HepG2 (cell line): Measurements from ENCODE around the gene CLDN19. TPM values are rescaled to one million over a fixed set of nuclear protein-coding genes. Genes with fewer than 3 reads are reported as not detected.

ENCODE experiments used
- CEBPG ChIP-seq: IDR thresholded peaks from 2 replicates; pipeline ENCODE4 v1.6.1; 2016
- FOXK2 ChIP-seq: fragments of 450-650 bp; IDR thresholded peaks from 2 replicates; pipeline ENCODE4 v1.6.1; 2016
- HNRNPH1 ChIP-seq: fragments of 200-400 bp; formaldehyde crosslinking; optimal IDR thresholded peaks from 2 replicates; pipeline ENCODE3; 2017; ENCODE audit warnings: mild to moderate bottlenecking, low read depth, low read length
- HOXA5 ChIP-seq: sonication (generic); formaldehyde crosslinking; IDR thresholded peaks from 2 replicates; pipeline ENCODE4 v1.4.0; 2020; ENCODE audit warnings: missing genetic modification reagents
- IRX3 ChIP-seq: sonication (generic); formaldehyde crosslinking; IDR thresholded peaks from 2 replicates; pipeline ENCODE4 v1.8.1; 2023; ENCODE audit warnings: mild to moderate bottlenecking, low read depth, missing genetic modification reagents, borderline replicate concordance
- JDP2 ChIP-seq: sonication (generic); formaldehyde crosslinking; IDR thresholded peaks from 2 replicates; pipeline ENCODE4 v1.8.1; 2022; ENCODE audit warnings: missing genetic modification reagents, borderline replicate concordance
- NFE2L2 ChIP-seq: fragments of 150-350 bp; IDR thresholded peaks from 2 replicates; pipeline ENCODE4 v1.6.1; 2014; ENCODE audit warnings: low read length
- NR2F2 ChIP-seq: IDR thresholded peaks from 2 replicates; pipeline ENCODE4 v1.6.1; 2012; ENCODE audit warnings: low read depth, inconsistent platforms, borderline replicate concordance
- RERE ChIP-seq: IDR thresholded peaks from 2 replicates; pipeline ENCODE4 v1.6.1; 2016; ENCODE audit warnings: low read depth, missing genetic modification reagents, missing compliant biosample characterization
- SMC3 ChIP-seq: IDR thresholded peaks from 2 replicates; pipeline ENCODE4 v1.6.1; 2011; ENCODE audit warnings: low read length, improper control_type of control experiment
- ZFP82 ChIP-seq: sonication (generic); formaldehyde crosslinking; IDR thresholded peaks from 2 replicates; pipeline ENCODE4 v1.5.1; 2020; ENCODE audit warnings: mild to moderate bottlenecking, missing genetic modification reagents, borderline replicate concordance
- ZNF20 ChIP-seq: sonication (generic); formaldehyde crosslinking; IDR thresholded peaks from 2 replicates; pipeline ENCODE4 v1.4.0; 2020; ENCODE audit warnings: mild to moderate bottlenecking, moderate library complexity, missing genetic modification reagents
- ZNF281 ChIP-seq: sonication (generic); formaldehyde crosslinking; IDR thresholded peaks from 2 replicates; pipeline ENCODE4 v1.4.0; 2020; ENCODE audit warnings: missing genetic modification reagents, borderline replicate concordance
- ZNF446 ChIP-seq: sonication (generic); formaldehyde crosslinking; IDR thresholded peaks from 2 replicates; pipeline ENCODE4 v1.5.0; 2020; ENCODE audit warnings: mild to moderate bottlenecking, missing genetic modification reagents
- ZNF503 ChIP-seq: sonication (generic); formaldehyde crosslinking; IDR thresholded peaks from 2 replicates; pipeline ENCODE4 v1.4.0; 2020; ENCODE audit warnings: missing genetic modification reagents
- ZNF616 ChIP-seq: sonication (generic); formaldehyde crosslinking; IDR thresholded peaks from 2 replicates; pipeline ENCODE4 v1.5.0; 2020; ENCODE audit warnings: low read depth, mild to moderate bottlenecking, missing genetic modification reagents
- ZNF737 ChIP-seq: sonication (generic); formaldehyde crosslinking; IDR thresholded peaks from 2 replicates; pipeline ENCODE4 v1.5.0; 2020; ENCODE audit warnings: missing genetic modification reagents, mild to moderate bottlenecking, borderline replicate concordance
- ZNF749 ChIP-seq: sonication (generic); formaldehyde crosslinking; IDR thresholded peaks from 2 replicates; pipeline ENCODE4 v1.8.0; 2022; ENCODE audit warnings: mild to moderate bottlenecking, missing genetic modification reagents, moderate library complexity, borderline replicate concordance
- ZNF788 ChIP-seq: sonication (generic); formaldehyde crosslinking; IDR thresholded peaks from 2 replicates; pipeline ENCODE4 v1.5.0; 2020; ENCODE audit warnings: mild to moderate bottlenecking, missing genetic modification reagents, borderline replicate concordance
- ZNF850 ChIP-seq: sonication (generic); formaldehyde crosslinking; conservative IDR thresholded peaks from 2 replicates; pipeline ENCODE4 v1.9.0; 2021; ENCODE audit warnings: mild to moderate bottlenecking, missing genetic modification reagents
- polyA plus RNA-seq, 8 experiments: library from polyadenylated mRNA; depleted of rRNA in 3 of 8; stranded (reverse) in 7 of 8; unstranded in 1 of 8; fragments of >200 nt; fragmentation: Illumina TruSeq in 4 of 8; extraction: Trizol in 4 of 8; gene quantifications; 2 replicates each; pipeline versions ENCODE4 v1.2.1 to v1.2.3, GENCODE V29; 2011 to 2016; ENCODE audit warnings: low read depth in 4 of 8, missing spikeins in 1 of 8, mixed read lengths in 1 of 8; ENCODE audit not compliant: insufficient read depth in 1 of 8
- total RNA-seq, 5 experiments: library from RNA; depleted of rRNA; stranded (reverse); fragments of >200 nt; fragmentation: Illumina TruSeq; extraction: Trizol; gene quantifications; 2 replicates each; pipeline ENCODE4 v1.2.3, GENCODE V29; 2016; ENCODE audit warnings: low read depth in 1 of 5

CLDN19 gene
- total and polyA plus RNA-seq, 2 of the 13 experiments (the other 11 are each of a cell fraction or from before 2014, with no cell fraction given), result 5.0 to 7.6 TPM

- TF ChIP-seq IRX3 (no peak), ZNF446 (CRISPR knock-in tag) (no peak), FOXK2 (no peak), NFE2L2 (no peak), RERE (CRISPR knock-in tag) (no peak), ZFP82 (no peak), HNRNPH1 (no peak), NR2F2 (no peak), ZNF281 (CRISPR knock-in tag) (no peak), ZNF20 (CRISPR knock-in tag) (no peak), HOXA5 (no peak), CEBPG (CRISPR knock-in tag) (no peak), ZNF850 (CRISPR knock-in tag) (no peak), ZNF503 (CRISPR knock-in tag) (no peak), ZNF737 (CRISPR knock-in tag) (0 out of 2 replicates have a peak, but pooled peaks have one; percentile 68), ZNF749 (no peak), SMC3 (no peak; the same call in 1 of the 2 replicates), ZNF788 (CRISPR knock-in tag) (0 out of 2 replicates have a peak, but pooled peaks have one; percentile 45), JDP2 (CRISPR knock-in tag) (no peak), ZNF616 (no peak)
Measured at GRCh38 chr1:42765832-42766740, 26.1 kb upstream of the CLDN19 start (continued).
